C4-2B (cell line): ENCODE measurements around the gene SERPINE1.

ENCODE experiments used
- ZFX ChIP-seq: fragments of 450-650 bp; IDR thresholded peaks from 2 replicates; pipeline ENCODE4 v1.6.1; 2017
- TF ChIP-seq, protein P1 (sequence below): fragments of 450-650 bp; conservative IDR thresholded peaks from 2 replicates; pipeline ENCODE4 v1.5.1; 2017; ENCODE audit warnings: mild to moderate bottlenecking

GRCh38 chr7:101128040-101128834 is 1.3 kb downstream of the SERPINE1 start:
- TF ChIP-seq, protein P1, sequence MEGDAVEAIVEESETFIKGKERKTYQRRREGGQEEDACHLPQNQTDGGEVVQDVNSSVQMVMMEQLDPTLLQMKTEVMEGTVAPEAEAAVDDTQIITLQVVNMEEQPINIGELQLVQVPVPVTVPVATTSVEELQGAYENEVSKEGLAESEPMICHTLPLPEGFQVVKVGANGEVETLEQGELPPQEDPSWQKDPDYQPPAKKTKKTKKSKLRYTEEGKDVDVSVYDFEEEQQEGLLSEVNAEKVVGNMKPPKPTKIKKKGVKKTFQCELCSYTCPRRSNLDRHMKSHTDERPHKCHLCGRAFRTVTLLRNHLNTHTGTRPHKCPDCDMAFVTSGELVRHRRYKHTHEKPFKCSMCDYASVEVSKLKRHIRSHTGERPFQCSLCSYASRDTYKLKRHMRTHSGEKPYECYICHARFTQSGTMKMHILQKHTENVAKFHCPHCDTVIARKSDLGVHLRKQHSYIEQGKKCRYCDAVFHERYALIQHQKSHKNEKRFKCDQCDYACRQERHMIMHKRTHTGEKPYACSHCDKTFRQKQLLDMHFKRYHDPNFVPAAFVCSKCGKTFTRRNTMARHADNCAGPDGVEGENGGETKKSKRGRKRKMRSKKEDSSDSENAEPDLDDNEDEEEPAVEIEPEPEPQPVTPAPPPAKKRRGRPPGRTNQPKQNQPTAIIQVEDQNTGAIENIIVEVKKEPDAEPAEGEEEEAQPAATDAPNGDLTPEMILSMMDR = no peak
- TF ChIP-seq ZFX = no peak
